Prostate gland (tissue), 1 donor: ENCODE data around the gene GPR89B.
"Not testable (repeated sequence)": the region's sequence is repeated elsewhere in the genome, so short reads cannot be mapped to it uniquely, and the experiment has no call there.

Source experiments
- POLR2A ChIP-seq: fragments of 450-650 bp; IDR thresholded peaks from one replicate; pipeline ENCODE4 v1.6.1; 2016; ENCODE audit warnings: antibody characterized with exemption, mild to moderate bottlenecking
- POLR2AphosphoS5 ChIP-seq: sonication (generic); formaldehyde crosslinking; IDR thresholded peaks from one replicate; pipeline ENCODE4 v1.6.1; 2017; ENCODE audit warnings: antibody characterized with exemption

DNA sequence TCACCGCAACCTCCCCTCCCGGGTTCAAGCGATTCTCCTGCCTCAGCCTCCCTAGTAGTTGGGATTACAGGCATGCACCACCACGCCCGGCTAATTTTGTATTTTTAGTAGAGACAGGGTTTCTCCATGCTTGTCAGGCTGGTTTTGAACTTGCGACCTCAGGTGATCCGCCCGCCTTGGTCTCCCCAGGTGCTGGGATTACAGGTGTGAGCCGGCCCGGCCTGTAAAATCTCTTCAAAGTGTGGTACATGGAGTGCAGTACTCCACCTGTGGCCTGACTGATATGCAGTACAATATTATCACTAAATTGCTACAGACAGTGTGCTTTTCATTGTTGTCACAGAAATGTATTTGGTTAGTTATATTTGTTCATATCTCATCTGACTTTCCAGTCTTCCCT, 531 bp upstream of the GPR89B start:
- TF ChIP-seq POLR2AphosphoS5, POLR2A: not testable (repeated sequence)
